HG02884 (cell line): ENCODE results near the gene HNF1B.
"Not testable (repeated sequence)": the region's sequence is repeated elsewhere in the genome, so short reads cannot be mapped to it uniquely, and the experiment has no call there.

Source experiments
- ATAC-seq: cut with Tn5 transposase; IDR thresholded peaks from one replicate; pipeline ENCODE4 v1.9.1; 2021; ENCODE audit warnings: mild to moderate bottlenecking, moderate library complexity; ENCODE audit not compliant: unreplicated experiment

Gene HNF1B

GRCh38 chr17:37708008-37708615 lies 36.7 kb downstream of the HNF1B start:
- no peak for ATAC-seq

GRCh38 chr17:37706446-37706845 lies 38.4 kb downstream of the HNF1B start:
- ATAC-seq = no peak

DNA sequence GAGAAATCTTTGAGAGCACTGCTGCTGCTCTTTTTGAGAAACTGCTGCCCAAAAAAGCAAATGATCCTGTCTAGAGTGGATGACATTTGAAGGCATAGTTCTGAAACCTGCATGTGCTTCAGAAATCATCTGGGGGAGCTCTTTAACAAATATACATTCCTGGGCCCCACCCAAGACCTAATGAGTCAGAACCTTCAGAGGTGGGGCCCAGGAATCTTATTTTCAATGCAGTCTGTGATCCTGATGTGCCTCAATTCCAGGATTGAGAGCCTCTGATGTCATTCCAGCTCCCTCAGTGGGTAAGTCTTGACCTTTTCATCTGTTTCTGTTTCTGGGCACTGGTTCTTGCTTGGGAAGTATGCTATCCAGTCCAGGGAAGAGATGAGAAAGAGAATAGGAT lies 42.3 kb downstream of the HNF1B start:
- ATAC-seq = no peak

GRCh38 chr17:37701496-37701898 lies 43.4 kb downstream of the HNF1B start:
- no peak for ATAC-seq

DNA sequence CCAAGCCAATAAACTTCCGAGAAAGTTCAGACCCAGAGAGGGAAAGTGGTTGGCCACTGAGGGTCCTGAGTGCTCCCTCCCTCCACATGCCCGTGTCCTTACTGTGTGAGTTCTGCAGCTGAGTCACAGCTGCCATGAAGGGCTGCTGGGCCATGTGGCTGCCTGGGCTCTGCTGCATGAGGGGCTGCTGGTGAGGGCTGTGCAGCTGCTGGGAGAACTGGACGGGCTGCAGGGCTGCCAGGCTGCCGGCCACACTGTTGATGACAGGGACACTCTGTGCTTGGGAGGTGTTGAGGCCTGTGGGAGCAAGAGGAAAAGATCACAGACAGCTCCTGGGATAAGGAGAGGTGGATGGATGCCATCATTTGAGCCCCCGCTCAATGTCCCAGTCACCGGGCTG lies 44.0 kb downstream of the HNF1B start:
- no peak for ATAC-seq

DNA sequence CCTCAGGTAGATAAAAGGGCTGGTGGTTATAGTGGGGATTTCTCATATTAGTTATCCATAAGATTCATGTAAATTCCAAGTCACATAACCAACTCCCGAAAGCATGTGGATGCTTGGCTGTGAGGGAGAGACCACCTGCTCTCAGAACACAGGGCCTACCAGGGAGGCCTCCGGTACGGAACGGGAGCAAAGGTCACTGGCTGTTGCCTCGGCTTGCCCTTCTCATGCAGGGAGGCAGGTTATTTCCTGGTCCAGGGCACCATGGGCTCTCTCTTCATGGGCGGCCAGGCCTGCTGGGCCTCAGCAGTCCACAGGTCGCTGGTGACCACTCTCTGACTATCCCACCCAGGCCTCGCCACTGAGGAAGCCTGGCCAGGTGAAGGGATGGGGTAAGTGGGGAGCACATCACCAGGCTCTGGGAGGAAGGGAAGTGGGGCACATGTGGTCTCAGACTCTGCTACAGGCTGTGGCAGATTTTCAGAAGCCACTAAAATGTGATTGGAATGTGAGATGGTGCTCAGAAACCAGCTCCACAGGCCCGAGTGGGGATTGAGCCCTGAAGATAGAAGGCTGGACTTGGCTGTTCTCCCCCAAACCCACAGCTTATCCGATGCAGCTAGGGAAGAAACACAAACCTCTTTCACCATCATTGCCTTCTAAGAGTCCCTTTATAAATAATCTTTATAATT lies 45.4 kb downstream of the HNF1B start:
- no peak for ATAC-seq

GRCh38 chr17:37698911-37699255 lies 46.0 kb downstream of the HNF1B start:
- no peak for ATAC-seq

- no peak for ATAC-seq
Observed at GRCh38 chr17:37698132-37698910, 46.5 kb downstream of the HNF1B start.

DNA sequence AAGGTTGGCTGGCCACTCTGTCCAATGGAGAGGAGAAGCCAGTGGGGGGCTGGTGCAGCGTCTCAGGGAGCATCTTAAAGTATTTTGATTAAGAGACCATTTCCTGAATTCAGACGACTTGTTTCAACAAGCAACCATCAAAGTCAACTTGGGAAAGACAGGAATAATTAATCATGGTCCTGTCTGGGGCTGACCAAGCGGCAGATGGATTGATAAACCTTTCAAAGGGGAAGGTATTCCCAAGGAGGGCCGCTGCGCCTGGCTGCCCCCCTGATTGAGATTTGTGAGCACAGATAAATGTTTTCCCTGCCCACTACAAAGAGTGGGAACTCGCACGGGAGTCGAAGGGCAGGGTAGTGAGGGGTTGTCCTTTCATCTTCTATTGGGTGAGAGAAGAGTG lies 47.5 kb downstream of the HNF1B start:
- no peak for ATAC-seq

DNA sequence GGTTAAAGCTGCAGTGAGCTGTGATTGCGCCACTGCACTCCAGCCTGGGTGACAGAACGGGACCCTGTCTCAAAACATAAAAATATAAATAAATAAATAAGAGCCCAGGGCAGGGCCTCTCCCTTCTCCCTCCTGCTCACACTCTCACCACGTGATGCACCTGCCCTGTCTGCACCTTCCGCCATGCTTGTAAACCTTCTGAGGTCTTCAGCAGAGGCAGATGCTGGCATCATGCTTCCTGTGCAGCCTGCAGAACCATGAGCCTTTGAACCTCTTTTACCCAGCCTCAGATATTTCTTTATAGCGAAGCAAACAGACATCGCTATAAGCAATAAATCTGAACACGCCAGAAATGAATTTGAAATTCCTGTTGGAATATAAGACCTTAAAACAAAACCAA lies 48.5 kb downstream of the HNF1B start:
- no peak for ATAC-seq

- no peak for ATAC-seq
Observed at GRCh38 chr17:37695726-37696125, 49.1 kb downstream of the HNF1B start.

- ATAC-seq = no peak
Observed at GRCh38 chr17:37694734-37695133, 50.1 kb downstream of the HNF1B start.

DNA sequence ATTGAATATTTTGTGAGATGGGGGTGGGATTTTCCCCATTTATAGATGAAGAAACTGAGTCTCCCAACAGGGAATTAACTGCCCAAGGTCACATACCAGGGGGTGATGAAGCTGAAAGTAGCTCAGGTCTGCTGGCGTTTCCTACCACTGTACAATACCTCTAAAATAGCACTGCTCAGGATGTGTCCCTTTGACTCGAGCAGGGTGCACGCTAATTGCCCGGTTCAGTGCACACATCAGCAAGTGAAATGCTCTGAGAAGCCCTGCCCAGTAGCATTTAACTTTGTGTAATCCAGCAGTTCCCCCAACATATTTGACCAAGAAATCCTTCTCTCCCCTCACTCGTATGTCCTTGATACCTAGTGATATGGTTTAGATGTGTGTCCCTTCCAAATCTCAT lies 51.5 kb downstream of the HNF1B start:
- ATAC-seq = no peak

DNA sequence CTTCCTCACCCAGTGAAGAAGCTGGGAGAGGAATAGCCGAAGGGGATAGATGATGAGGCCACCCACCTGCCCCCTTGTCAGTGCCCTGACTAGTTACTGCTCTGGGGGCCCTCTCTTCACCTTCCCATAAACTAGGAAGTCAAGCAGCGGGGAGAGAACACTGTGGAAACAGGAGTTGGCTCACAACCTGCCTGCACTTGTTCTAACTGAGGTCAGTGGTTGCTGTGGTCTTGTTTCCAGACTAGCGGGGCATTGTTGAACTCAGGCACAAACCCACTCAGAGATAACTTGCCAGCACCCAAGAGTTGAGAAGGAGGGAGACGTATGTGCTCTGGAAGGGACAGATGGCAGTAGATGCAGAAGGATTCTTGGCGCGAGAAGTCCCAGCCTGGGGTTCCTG lies 53.1 kb downstream of the HNF1B start:
- no peak for ATAC-seq

DNA sequence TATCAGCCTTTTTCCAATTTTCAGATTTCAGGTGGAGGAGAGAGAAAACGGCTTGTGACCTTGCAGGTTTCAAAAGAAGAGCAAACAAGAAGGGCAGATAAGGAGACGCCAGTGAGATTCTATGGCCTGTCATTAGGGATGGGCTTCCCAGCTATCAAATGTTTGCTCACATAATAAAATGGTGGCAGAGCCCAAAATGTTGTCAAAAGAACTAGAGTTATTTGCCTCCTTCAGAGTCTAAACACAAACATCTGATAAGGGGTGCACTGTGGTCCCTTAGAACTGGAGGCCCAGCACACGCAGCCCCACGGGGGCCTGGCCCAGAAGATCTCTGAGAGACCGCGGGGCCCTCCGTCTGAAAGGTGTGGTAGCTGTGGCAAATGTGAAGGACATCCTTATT lies 55.5 kb downstream of the HNF1B start:
- no peak for ATAC-seq

DNA sequence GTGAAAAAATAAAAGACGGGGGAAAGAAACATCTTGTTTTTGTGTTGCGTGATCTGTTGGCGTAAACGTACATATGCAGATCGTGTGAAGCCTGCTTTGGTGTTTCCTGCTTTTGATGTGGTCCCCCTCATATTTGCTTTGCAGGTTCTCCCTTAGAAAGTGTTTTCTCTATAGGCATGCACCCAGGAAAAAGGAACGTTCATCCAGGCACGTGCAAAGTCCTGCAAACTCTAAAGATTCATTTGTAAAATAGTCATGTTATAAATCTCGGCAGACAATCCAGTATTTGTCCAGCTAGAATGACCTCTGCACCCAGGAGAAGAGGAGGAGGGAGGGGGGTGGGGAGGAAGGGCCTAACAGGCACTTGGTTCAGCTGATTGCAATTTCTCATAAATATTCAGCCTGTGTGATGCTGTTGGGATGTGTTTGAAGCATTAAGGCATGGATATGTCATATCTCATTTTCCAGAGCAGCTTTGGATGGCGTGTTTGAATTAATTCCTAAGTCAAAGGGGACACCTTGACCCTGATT lies 61.3 kb downstream of the HNF1B start:
- no peak for ATAC-seq

- no peak for ATAC-seq
Observed at GRCh38 chr17:37682007-37682406, 62.9 kb downstream of the HNF1B start.

- not testable (repeated sequence) for ATAC-seq
Observed at GRCh38 chr17:37679995-37680394, 64.9 kb downstream of the HNF1B start.

DNA sequence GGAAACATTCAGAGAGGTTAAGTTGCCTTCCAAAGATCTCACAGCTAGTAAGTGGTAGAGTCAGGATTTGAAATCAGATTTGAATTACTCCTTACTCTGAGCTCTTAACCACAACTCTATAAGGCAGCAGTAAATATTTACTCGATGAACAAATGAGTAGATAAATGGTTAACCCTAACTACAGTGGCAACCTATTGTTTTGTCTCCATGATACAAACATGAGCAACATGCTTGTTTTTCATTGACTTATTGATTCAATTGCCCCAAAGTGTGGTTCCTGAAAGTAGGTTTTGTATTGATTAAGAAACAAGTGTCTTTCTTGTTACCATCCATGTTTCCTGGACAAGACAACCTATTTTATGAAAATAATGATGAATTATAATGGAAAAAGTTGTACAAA lies 66.8 kb downstream of the HNF1B start:
- ATAC-seq = no peak

DNA sequence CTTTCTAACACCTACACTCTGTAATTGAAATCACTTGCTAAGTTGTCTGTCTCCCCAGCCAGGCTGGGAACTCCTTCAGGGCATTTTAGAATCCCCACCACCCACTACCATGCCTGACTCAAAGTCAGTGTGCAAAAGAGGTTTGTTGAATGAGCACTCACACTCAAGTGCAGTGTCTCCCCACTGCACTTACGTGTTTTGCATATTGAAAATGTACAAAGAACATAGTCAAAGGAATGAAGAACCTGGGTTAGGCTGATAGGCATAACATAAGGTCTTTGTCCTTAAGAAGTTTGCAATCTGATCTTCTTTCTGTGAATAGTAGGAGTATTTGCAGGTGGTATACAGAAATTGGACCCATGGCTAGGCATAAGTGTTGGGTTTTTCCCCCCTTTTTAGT lies 67.8 kb downstream of the HNF1B start:
- no peak for ATAC-seq

DNA sequence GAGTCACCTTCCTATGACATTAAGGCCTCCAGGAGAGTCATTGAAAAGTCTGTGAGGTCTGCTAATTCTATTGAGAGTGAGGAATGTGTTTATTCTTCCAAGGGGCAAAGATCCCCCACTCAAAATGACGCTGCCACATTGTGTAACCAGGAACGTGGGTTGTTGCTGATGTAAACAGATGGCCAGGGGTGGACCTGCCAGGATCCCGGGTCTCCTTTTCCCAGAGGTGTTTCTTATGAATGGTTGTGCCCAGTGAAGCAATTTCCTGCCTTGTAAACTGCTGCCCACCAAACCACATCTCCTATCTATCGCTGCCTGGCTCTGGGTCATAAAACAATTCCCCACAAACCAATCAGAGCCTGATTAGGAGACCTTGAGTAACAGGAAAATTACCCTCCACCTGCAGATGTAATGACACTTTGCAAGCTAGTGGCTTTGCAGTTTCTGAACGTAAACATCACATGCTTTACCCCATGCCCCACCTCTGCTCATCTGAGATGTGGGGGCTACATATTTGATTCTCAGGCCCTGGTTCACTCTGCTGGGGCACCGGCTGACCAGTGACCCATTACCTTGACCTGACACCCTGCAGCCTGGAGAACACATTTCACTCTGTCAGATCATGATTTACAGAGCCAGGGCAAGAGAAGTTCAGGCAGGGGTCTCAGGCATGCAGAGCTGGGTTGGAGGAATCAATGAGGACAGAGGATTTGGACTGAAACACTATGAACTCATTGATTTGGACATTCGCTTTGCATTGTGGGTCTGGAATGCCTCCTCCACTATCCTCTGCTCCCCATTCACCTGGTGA lies 68.5 kb downstream of the HNF1B start:
- ATAC-seq = no peak
